ENCODE measurements around the gene ANKMY1. TPM values are rescaled to one million over a fixed set of nuclear protein-coding genes. Genes with fewer than 3 reads are reported as not detected.

ANKMY1 gene
- total RNA-seq, 2 experiments from 2014 or later: 25.7 to 26.2 TPM

DNA sequence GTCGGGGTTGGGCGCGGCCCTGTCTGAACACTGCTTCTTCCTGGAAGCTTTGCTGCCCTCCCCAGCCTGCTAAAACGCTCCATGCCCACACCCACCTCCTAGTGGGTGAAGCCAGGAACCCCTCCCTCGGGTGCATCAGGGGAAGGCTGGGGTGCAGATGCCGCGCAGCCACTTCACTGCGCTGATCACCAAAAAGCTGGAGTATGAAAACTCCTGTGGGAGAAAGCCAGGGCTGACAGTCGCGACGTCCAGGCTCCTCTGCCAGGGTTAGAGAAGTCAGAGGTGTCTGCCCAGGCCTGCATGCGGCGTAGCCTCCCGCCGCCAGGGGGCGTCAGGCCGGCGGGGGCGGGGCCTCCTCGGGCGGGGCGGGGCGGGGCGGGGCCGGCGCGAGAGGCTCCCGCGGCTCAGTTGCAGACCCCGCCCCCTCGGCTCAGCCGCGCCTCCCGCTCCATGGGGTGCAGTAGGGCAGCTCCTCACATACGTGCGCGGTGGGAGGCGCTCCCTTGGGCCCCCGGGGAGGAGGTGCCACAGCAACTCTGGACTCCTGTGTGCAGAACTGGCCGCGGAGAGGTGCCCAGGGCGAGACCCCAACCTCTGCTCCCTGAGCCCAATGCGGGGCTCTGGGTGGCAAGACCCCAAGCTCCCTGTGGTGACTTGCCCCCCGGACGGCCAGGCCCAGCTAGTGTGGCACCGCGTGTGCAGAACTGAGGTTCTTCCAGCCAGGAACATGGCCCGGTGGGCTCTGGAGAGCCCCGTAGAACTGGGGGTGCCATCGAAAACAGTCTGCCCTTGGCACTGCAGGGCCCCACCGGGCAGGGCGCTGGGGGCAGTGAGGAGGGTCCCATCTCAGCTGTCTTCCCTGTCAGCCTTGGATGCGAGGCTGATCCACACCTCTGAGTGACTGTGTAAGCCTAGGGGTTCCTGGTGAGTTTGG is 8.7 kb upstream of the ANKMY1 start:
- peaks cover 61% of the 10 kb centered on the region for H3K36me3 Mint-ChIP-seq (ENCODE audit: low read depth)
- intact Hi-C loops (cut with DNase I, micrococcal nuclease): loop anchor here (1.0 to 10.0 kb wide), 11 partner anchors 20 to 1318 kb away; partner anchors contain the start of genes CAPN10 (in 2 of the 2), COPS9 (in 1 of the 2), FARP2 (in 1 of the 2) and GPR35 (in 1 of the 2)
- Histone ChIP-seq H3K4me3 (ENCODE audit: low read length) (peak overlapping the region; percentile 87), H3K9me3 (ENCODE audit: control insufficient read depth in 1 of 2, insufficient read depth in 1 of 2, low read length in 2 of 2) (no peaks in the 10 kb centered on the region), H3K27me3 (ENCODE audit: control insufficient read depth in 1 of 2, insufficient read depth in 2 of 2, low read length in 2 of 2) (no peaks in the 10 kb centered on the region), H3K27ac (ENCODE audit: low read depth in 1 of 2, low read length in 2 of 2) (peak overlapping the region; percentile 91 to 97), H3K4me1 (ENCODE audit: insufficient read depth, low read length) (peaks cover 88% of the 10 kb centered on the region), H3K36me3 (ENCODE audit: insufficient read depth, low read length) (peaks cover 15% of the 10 kb centered on the region)
- peak overlapping the region; percentile 98 for H3K27ac Mint-ChIP-seq
- CTCF ChIA-PET: interaction anchor here (0.6 to 5.3 kb wide), 10 partner anchors 9 to 55 kb away, joined by 3 to 54 read pairs (median 7); partner anchors contain the start of genes ANKMY1 and CAPN10
- POLR2A ChIA-PET: interaction anchor here (0.9 to 7.3 kb wide), 13 partner anchors 9 to 1168 kb away, joined by 3 to 224 read pairs (median 5); partner anchors contain the start of genes ANKMY1, CAPN10, D2HGDH and HDLBP
- H3K9me3 Mint-ChIP-seq: no peaks in the 10 kb centered on the region
- peak; percentile 86 for TF ChIP-seq CTCF (IDR thresholded peaks at IDR 0.05)
- peak; percentile 60 for ATAC-seq (ENCODE audit: poor library complexity)
- peak; percentile 89 to 98 (median 95) for DNase-seq
- H3K27me3 Mint-ChIP-seq: no peaks in the 10 kb centered on the region
- peaks cover 84% of the 10 kb centered on the region for H3K4me1 Mint-ChIP-seq (ENCODE audit: low read depth)
- H3K4me3 Mint-ChIP-seq: peak overlapping the region; percentile 96

DNA sequence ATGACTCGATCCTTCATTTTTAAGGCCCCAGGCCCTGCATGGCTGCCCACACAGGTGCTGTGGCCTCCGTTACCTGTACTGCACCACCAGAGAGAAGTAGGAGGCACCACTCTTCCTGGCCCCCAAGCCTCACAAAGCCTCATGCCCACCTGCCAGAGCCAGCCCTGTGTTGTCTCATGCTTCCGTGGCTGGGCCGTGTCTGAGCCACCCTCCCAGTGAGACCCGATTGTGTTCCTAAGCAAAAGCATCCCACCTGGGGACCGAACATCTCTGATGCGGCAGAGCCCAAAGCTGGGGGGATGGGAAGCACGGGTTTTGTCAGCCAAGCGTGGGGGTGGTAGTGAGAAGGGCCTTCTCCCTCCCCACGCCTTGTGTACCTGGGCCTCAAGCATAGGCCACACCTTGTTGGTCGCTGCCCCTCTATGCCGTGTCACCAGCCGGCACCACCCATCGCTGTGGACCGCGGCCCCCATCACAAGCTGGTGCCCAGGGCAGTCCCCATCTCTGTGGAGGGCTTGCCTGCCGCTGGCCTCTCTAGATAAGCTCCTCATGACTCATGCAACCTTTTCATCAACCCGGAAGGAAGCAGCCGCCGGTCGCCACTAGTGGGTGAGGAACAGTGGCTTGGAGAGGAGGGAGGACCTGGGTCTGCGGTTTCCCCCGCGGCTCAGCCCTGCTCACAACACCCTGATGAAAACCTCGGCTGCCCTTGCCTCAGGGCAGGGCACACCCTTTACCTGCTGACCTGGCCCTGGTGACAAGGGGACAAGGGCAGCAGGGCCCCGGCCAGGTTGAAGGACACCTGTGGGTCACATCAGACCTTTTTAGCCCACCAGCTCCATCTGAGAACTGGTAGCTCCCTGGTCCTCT is 7.8 kb upstream of the ANKMY1 start:
- Histone ChIP-seq H3K4me1 (ENCODE audit: insufficient read depth, low read length) (peaks cover 83% of the 10 kb centered on the region), H3K36me3 (ENCODE audit: insufficient read depth, low read length) (peaks cover 14% of the 10 kb centered on the region), H3K4me3 (ENCODE audit: low read length) (peak overlapping the region; percentile 64), H3K9me3 (ENCODE audit: control insufficient read depth in 1 of 2, insufficient read depth in 1 of 2, low read length in 2 of 2) (no peaks in the 10 kb centered on the region), H3K27me3 (ENCODE audit: control insufficient read depth in 1 of 2, insufficient read depth in 2 of 2, low read length in 2 of 2) (no peaks in the 10 kb centered on the region), H3K27ac (ENCODE audit: low read depth in 1 of 2, low read length in 2 of 2) (peak overlapping the region; percentile 91 to 97)
- Mint-ChIP-seq H3K4me1 (ENCODE audit: low read depth) (peaks cover 82% of the 10 kb centered on the region), H3K36me3 (ENCODE audit: low read depth) (peaks cover 61% of the 10 kb centered on the region), H3K27ac (peak overlapping the region; percentile 98), H3K9me3 (no peaks in the 10 kb centered on the region), H3K27me3 (no peaks in the 10 kb centered on the region), H3K4me3 (peak overlapping the region; percentile 96)
- TF ChIP-seq CTCF (IDR thresholded peaks at IDR 0.05): no peak
- ATAC-seq (ENCODE audit: poor library complexity) (peak; percentile 39), DNase-seq (peak; percentile 79 to 97 (median 90))
- ChIA-PET CTCF (interaction anchor here (1.0 to 5.3 kb wide), 9 partner anchors 9 to 56 kb away, joined by 3 to 54 read pairs (median 9); partner anchors contain the start of genes ANKMY1 and CAPN10), POLR2A (interaction anchor here (0.6 to 7.3 kb wide), 16 partner anchors 8 to 1169 kb away, joined by 3 to 224 read pairs (median 4); partner anchors contain the start of genes ANKMY1, CAPN10, D2HGDH and HDAC4)
- intact Hi-C loops (cut with DNase I, micrococcal nuclease): loop anchor here (1.0 to 10.0 kb wide), 11 partner anchors 21 to 1319 kb away; partner anchors contain the start of genes CAPN10 (in 2 of the 2), COPS9 (in 1 of the 2), FARP2 (in 1 of the 2) and GPR35 (in 1 of the 2)
